Amygdala (tissue), 56 donors: Measurements from ENCODE around the gene TMEM52.
A peak's percentile ranks its signal among the peaks of the same experiment; 100 is the strongest.

ENCODE experiments used
- DNase-seq, 56 donors: peaks; one replicate each; lab custom pipeline; 2025; lab: John Stamatoyannopoulos, UW

Gene TMEM52

DNA sequence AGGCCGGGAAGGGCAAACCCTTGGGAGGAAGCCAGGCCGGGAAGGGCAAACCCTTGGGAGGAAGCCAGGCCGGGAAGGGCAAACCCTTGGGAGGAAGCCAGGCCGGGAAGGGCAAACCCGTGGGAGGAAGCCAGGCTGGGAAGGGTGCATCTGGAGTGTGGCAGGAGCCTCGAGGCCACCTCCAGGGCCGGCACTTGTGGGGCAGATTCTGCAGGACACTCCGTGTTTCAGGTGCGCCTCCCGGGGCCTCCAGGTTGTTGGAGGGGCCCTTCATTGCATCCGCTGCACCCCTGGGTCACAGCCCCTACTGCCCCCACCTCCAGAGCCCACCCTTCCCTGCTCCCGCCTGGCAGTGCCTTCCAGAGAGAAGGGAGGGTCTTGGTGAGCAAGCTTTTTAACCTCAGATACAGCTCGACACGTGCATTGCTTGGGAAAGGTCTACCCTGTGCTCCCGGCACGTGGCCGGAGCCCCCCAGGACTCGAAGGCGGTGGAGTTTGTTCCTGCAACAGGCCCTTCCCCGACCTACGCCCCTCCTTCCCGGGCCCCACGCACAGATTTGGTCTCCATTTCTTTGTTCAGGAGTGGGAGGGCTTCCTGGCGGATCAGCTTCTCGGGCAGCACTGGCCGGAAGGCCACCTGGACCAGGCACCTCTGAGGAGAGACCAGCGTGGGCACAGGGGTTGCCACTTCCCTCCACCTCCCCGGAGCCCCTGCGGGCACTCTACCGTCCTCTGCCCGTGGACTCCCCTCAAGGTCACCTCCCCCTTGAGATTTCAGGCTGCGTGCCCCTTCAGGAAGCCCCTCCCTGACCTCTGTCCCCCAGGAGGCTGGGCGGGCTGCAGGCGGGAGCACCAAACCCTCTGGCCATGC is 9.4 kb upstream of the TMEM52 start:
- DNase-seq = no peak

DNA sequence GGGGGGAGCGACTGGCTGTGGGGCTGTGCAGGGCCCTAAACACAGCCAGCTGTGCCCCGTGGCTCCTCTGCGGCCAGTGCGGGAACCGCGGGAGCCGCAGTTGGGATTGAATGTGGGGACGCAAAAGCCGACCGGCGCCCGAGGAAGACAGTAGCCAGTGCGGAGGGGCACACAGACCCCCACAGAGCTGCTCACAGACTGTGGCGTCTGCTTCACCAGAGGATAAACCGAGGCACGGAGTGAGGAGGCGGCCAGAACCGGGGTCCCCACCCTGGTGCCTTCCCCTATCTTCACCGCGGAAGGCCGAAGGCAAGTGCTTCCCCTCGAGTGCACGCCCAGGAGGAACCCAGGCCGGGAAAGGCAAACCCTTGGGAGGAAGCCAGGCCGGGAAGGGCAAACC is 8.7 kb upstream of the TMEM52 start:
- no peak for DNase-seq

DNA sequence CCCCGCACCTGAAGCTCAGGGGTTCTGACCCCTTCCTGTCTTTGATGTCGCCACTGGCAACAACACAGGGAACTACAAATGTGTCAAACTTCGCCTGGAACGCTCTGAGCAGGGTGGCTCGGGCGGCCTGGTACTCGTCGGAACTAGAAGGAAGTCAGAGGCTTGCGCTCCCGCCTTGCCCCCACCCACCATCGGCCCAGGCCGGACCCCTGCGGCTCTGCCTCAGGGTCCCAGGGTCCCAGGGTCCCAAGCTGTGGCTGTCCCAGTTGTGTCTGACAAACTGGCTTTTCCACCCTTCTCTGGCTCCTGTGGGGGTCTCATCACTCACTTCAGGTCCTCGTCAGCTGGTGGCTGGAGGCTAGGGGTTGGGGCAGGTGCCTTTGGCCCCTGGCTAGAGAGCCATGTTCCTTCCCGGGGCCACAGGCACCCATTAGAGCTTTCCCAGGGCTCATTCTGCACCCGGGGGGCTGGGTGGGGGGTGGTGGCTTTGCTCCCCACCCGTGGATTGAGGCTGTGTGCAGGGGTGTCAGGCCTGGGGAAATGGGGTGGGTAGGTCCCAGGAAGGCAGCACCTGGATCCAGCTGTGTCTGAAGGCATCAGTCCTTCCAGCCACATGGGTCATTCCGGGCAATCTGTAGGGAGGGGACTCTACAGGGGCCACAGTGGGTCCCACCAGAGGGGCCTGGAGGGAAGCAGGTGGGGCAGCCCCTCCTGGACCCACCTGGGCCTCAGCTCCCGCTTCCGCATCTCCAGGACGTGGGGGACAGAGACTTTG is 8.0 kb upstream of the TMEM52 start:
- no peak for DNase-seq

DNA sequence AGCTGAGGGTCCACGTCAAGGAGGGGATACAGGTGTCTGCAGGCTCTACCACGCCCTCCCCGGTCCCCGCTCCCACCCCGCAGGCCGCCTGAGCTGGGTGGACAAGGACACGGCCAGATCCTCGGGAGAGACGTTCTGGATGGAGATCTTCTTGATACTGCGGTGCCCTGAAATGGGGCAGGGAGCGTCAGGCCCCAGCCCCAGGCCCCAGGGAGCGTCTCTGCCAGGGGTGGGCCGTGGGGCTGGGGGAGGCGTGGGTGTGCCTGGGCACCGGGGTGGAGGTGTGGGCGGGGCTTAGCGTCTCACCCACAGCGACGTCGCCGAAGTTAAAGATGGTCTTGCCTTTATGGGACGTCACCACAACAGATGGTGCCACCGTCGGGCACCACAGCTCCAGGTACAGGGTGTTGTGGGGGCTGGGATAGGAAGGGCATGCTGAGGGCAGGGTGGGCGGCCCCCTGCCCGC is 7.3 kb upstream of the TMEM52 start:
- DNase-seq = no peak

DNA sequence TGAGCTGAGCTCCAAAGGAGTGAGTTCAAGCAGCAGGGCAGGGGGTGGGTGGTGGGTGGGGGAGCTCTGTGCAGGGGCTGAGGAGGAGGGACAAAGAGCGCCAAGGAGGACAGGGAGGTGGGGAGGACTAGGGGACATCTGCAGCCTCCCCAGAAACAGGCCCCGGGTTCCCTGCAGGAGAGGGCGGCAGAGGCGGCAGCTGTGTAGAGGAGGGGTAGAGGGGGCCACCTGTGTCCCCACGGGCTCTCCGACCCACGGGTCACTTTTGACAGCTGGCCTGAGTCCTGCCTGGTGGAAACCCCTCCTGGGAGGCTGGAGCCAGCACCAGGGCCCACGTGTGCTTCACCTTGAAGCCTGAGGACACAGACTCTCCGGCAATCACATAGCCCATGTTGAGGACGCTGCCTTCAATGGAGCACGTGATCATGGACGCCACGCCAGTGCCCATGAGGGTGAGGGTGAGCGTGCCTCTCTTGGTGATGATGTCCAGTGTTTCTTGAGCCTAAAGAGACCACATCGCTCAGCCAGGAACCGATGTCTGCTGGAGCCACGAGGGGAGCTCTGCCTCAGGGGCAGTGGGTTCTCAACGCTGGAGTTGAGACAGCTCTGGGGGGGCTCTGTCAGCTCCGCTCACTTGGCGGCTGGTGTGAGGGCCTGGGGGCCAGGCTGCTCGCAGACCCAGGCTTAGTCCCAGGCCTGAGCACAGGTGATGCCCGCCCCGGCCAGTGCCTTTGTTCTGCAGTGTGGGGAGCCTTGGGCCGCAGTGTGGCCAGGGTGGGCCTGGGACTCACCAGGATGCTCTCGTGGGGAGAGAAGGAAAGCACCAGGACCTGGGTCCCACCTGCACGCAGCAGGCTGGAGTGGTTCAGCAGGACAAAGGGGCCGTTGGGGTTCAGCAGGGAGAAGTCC is 6.6 kb upstream of the TMEM52 start:
- DNase-seq = no peak

DNA sequence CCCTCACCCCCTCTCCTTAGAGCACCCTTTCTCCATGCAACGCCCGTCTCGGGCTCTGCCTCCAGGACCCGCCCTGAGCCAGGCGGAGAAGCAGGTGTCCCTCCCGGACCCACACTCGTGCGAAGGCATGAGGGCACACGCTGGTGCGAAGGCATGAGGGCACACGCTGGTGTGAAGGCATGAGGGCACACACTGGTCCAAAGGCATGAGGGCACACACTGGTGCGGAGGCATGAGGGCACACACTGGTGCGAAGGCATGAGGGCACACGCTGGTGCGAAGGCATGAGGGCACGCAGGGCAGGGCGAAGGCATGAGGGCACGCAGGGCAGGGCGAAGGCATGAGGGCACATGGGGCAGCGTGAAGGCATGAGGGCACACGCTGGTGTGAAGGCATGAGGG is 5.8 kb upstream of the TMEM52 start:
- no peak for DNase-seq

DNA sequence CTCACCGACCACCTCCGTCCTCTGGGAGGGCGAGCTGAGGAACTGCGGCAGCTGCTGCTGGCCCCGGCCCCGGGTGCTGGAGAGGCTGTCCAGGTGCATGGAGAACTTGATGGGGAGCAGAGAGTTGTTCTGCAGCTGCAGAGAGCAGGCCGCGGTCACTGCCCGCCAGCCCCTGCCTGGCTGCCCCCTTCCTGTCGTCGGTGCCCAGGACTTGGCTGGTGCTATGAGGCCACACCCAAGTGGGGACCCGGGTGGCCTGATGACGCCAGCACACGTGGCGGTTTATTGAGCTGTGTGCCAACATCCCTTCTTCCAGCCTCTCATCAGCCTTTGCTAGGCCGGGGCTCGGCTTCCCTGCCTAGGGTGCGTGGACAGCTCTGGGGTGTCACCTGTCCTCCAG is 5.3 kb upstream of the TMEM52 start:
- DNase-seq = no peak

DNA sequence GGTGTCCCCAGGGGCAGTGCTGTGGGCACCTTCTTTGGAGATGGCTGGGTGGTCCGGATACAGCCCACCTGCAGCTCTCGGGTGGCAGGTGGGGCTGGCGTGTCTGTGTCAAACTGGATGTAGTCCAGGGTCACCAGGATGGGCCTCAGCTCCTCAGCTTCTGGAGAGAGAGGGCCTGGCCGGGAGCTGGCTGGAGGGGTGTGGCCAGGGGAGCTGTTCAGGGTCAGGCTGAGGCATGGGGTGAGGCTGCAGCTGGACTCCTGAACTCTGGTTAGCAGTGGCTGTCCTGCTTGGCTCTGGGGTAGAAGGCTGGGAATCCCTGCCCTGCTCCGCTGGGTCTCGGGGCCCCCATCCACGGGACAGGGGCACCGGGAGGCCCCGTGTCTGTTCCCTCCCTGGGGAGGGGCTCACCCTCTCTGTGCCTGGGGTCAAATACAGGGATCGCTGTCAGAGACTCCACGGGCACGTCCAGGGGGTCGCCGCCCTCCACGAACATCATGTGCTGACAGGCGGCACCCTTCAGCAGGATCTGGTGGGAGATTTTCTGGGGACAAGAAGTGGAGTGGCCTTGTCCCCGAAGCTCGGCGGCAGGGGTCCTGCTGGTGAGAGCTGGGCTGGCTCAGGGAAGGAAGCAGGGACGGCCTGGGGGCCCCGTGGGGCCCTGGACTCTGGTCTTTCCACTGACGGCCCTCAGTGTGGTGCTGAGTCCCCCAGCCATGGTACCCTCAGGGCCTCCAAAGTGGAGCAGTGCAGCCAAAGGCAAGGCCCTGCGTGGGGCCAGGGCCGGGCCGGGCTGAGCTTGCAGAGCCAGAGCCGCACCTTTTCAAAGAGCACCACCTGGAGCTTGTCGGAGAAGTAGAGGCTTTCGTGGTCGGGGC is 4.1 kb upstream of the TMEM52 start:
- DNase-seq = no peak

DNA sequence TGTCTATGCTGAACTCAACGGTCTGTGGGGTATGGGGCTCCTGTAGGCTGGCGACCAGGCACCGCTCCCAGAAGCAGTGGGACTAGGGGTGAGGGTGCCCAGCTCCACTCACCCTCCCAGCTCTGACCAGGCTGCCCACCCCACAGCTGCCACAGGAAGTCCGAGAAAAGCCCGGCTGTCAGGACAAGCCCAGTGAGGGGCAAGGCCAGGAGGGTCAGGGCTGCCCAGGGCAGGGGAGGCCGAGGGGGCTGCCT is 3.5 kb upstream of the TMEM52 start:
- no peak for DNase-seq

DNA sequence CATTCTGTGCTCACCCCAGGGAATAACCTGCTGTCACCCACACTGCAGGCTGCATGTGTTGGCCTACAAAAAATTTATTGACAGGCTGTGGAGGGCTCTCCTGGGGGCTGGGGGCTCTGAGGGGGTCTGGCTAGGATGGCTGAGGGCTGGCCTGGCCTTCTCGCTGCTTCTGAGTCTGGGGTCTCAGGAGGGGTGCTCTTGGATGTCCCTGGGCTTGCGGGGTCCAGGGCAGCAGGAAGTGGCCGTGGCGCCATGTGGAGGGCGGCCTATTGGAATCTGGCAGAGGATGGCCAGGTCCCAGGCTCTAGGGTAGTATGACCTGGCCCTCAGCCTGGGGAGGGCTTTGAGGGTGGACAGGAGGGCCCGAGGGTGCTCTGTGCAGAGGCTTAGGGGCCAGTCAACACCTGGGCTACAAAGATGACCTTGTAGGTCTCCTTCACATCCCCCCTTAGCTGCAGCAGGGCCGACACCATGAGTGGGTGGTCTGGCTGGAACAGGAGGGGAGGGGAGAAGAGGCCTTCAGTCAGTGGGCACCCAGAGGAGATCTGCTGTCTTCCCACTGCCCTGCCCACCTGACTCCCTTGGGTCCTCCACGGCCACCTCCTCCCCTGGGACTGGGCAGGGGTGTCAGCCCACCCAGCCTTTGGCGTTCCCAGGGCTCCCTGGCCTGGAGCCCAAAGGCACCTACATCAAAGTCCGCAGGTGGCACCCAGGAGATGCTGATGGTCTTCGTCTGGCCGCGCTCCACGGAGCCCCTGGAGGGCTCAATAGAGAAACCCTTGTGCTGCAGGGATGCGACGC is 3.0 kb upstream of the TMEM52 start:
- no peak for DNase-seq

DNA sequence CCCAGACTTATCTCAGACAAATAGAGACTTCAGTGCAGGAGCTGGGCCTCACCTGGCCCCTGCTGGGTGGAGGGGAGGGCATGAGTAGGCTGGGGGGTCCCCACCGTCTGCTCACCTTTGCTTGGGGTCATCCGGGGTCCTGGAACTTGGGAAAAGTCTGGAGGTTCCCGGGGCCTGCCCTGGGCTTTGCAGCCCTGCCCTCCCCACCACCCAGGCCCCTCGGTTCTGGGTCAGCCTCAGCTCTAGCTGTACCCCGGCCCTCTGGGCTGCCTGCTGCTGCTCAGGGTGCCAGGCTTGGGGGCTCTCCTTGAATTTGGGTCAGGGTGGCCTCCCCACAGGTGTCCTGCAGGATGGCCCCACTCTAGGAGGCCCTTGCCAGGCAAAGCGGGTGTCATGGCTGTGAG is 2.4 kb upstream of the TMEM52 start:
- DNase-seq = no peak

DNA sequence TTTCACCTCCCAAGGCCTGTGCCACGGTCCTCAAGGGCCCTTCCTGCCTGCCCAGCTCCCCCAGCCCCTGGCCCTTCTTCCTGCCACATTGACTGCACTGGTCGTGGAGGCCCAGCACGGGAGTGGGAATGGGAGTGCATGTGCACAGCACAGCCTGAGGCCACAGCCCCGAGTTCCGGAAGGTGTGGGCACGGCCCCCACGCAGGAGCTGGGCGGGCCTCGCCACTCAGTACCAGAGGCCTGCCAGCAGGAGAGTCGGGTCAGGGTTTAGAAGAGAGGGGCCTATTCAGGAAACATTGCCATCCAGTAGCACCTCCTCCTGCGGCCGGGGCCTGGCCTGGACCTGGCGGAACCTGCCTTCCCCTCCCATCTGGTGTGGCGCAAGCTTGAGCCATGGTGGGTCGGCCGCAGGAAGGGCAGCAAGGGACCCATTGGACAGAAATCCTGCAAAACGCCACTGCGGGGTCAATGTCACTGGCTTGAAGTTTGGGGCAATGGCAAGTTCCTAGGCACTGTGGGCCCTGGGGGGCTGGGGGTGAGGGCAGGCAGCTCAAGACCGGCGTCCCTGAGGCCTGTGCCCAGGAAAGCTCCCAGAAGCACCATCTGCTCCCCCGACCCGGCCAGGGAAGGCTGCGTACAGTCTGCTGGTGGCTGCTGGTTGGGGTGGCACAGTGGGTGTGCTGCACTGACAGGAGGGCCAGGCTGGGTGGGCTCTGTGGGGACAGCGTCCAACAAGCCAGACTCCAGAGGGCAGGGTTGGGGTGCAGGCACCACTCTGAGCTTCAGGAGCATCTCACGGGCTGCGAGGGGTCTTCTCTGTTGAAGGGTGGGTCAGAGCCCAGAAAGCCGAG is 1.8 kb upstream of the TMEM52 start:
- no peak for DNase-seq

DNA sequence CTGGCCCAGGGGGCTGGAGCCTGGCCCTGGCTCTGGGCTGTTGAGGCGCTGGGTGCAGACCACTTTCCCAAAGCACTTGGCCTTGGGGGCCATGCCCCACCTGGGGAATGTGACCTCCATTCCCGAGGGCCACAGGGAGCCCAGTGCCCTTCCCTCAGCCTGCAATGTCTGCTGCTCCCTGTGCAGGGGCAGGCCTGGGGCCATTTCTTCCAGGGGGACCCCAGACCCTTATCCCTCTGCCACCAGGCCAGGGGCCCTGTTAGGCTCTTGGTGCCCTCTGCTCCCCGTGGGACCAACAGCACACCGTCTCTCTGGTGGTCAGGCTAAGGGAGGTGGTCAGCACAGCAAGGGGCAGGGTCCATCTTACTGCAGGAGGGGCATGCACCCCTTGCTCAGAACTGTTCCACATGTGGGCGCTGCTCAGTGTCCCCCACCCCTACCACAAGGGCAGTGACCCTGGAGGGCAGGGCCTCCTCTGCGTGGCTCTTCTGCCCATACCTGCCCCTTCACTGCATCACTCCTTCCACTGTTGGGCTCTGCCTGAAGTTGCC is 1.1 kb upstream of the TMEM52 start:
- no peak for DNase-seq

DNA sequence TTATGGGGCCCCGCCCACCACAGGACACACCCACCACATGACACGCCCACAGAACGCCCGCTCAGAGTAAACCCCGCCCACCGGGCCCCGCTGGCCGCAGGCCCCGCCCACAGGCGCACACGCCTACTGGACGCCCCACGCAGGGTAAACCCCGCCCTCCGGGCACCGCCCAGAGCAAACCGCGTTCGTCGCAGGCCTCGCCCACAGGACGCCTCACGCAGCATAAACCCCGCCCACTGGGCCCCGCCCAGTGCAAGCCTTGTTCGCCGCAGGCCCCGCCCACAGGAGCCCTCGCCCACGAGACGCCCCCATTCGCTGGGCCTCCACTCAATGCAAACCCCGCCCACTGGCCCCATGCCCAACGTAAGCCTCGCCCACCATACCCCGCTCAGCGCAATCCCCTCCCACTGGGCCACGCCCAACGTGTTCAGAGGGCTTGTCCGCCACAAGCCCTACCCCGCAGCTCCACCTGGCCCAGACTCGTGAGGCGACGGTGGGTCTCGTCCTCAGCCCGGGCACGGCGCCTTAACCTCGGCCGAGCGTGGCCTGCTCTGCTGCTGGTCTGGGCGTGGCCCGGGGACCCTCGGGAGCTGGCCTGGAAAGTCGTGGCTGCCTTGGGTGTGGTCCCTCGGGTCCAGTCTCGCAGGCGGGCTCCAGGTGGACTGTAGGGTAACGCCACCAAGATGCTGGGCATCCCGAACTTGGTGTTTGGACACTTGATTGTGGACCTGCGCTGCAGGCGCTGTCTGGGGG is 401 bp upstream of the TMEM52 start:
- peak in 55 of 56 donors; percentile 44 to 99 (median 87) for DNase-seq

DNA sequence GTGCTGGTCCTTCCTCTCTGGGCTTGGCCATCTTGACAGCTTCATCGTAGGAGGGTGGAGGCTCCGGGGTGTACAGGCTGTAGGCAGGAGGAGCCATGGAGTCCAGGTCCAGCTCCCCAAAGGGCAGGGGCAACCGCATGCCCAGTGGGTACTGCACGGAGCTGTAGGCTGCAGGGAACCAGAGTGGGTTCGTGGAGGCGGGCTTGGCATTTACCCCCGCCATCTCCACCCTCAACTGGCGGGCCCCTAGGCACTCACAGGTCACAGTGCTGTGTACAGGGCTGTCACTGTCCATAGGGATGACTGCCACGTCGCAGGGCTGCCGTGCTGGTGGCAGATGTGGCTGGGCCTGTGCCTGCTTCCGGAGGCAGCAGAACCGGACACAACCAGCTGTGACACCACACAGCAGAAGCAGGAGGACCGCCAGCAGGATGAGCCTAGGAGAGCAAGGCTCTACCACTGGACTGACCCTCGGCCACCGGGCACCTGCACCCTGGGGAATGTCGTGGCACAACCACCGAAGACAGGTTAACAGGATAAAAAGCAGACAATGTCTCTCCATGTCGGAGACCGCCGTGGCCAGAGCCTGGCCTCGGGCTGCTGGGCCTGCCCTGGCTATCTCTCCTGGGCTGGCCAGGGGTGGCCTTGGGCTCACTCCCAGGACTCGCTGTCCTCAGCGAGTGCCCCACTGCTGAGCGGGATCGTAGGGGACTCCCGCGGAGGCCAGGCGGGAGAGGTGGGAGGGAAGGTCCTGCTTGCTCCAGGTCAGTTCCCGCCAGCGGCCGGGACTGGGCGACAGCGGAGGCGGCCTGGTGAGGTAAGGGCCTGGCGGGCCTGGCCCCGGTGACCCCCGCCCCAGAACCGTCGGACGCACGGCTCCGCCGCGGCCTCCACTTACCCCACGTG is 831 bp downstream of the TMEM52 start:
- DNase-seq = no peak

DNA sequence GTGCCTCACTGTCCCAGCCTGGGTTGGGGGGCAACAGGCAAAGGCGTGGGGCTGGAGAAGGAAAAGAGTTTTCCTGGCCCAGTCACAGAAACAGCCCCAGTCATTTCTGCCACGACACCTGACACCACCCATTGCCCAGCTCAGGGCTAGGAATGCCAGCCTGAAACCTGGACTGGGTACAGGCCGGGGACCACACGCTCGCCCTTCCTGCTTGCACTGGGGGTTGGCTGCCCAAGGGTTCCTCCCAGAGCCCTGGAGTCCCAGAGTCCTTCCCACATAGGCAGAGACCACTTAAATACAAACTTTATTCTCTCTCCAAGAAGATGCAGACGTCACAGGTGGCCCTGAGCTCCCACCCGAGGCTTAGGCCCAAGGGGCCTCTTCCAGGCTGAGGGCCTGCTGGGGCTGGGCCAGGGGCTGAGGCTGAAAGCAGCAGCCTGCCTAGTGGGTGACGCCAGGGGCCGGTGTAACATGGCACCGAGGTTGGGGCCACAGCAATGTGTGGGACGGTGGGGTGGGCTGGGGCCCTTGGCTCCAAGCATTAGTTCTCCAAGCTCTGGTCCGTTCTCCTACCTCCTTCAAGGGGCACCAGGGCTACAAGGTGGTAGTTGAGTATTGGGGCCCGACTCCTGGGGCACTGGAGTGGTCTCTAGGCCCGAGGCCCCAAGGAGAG is 1.6 kb downstream of the TMEM52 start:
- DNase-seq = no peak
